HL-60 (cell line): ENCODE results near the gene DTHD1.

Experiments used
- GABPA ChIP-seq: IDR thresholded peaks from 2 replicates; pipeline ENCODE4 v1.6.1; 2012; ENCODE audit warnings: low read depth
- POLR2AphosphoS5 ChIP-seq: IDR thresholded peaks from 2 replicates; pipeline ENCODE4 v1.6.1; 2012; ENCODE audit warnings: low read depth
- SPI1 ChIP-seq: IDR thresholded peaks from 2 replicates; pipeline ENCODE4 v1.6.1; 2012; ENCODE audit warnings: low read depth, mild to moderate bottlenecking, borderline replicate concordance
- TF ChIP-seq, protein P1 (sequence below): IDR thresholded peaks from one replicate; pipeline ENCODE4 v1.5.1; 2011; ENCODE audit warnings: low read length, control low read depth, inconsistent platforms; ENCODE audit not compliant: insufficient read depth
- TF ChIP-seq, protein P2 (sequence below): IDR thresholded peaks from 2 replicates; pipeline ENCODE4 v1.6.1; 2012; ENCODE audit warnings: low read depth; ENCODE audit not compliant: insufficient replicate concordance

DNA sequence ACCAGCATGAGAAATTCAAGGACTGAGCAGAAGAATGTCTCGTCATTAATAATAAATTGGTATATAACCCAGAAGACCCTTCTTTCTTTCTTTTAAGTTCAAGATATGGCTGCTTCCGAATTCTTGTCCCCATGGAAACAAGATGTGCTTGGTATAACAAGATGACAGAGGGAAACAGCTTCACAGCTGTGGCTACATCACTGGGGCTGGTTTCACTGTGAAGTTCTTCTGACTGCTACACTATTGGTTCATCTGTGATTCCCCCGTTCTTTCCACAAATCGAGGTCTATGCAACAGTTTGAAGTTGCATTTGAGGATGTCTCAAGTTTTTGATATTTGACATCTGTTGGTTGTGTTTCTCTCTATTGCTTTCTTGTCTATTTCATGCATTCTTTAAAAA is 12.3 kb upstream of the DTHD1 start:
- TF ChIP-seq, protein P1, sequence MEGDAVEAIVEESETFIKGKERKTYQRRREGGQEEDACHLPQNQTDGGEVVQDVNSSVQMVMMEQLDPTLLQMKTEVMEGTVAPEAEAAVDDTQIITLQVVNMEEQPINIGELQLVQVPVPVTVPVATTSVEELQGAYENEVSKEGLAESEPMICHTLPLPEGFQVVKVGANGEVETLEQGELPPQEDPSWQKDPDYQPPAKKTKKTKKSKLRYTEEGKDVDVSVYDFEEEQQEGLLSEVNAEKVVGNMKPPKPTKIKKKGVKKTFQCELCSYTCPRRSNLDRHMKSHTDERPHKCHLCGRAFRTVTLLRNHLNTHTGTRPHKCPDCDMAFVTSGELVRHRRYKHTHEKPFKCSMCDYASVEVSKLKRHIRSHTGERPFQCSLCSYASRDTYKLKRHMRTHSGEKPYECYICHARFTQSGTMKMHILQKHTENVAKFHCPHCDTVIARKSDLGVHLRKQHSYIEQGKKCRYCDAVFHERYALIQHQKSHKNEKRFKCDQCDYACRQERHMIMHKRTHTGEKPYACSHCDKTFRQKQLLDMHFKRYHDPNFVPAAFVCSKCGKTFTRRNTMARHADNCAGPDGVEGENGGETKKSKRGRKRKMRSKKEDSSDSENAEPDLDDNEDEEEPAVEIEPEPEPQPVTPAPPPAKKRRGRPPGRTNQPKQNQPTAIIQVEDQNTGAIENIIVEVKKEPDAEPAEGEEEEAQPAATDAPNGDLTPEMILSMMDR: no peak
- TF ChIP-seq, protein P2, sequence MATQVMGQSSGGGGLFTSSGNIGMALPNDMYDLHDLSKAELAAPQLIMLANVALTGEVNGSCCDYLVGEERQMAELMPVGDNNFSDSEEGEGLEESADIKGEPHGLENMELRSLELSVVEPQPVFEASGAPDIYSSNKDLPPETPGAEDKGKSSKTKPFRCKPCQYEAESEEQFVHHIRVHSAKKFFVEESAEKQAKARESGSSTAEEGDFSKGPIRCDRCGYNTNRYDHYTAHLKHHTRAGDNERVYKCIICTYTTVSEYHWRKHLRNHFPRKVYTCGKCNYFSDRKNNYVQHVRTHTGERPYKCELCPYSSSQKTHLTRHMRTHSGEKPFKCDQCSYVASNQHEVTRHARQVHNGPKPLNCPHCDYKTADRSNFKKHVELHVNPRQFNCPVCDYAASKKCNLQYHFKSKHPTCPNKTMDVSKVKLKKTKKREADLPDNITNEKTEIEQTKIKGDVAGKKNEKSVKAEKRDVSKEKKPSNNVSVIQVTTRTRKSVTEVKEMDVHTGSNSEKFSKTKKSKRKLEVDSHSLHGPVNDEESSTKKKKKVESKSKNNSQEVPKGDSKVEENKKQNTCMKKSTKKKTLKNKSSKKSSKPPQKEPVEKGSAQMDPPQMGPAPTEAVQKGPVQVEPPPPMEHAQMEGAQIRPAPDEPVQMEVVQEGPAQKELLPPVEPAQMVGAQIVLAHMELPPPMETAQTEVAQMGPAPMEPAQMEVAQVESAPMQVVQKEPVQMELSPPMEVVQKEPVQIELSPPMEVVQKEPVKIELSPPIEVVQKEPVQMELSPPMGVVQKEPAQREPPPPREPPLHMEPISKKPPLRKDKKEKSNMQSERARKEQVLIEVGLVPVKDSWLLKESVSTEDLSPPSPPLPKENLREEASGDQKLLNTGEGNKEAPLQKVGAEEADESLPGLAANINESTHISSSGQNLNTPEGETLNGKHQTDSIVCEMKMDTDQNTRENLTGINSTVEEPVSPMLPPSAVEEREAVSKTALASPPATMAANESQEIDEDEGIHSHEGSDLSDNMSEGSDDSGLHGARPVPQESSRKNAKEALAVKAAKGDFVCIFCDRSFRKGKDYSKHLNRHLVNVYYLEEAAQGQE: no peak
- TF ChIP-seq GABPA: no peak
- TF ChIP-seq SPI1: no peak
- no peak for TF ChIP-seq POLR2AphosphoS5
